Nephron (organoid): ENCODE results near the gene TOR1A.

ENCODE experiments used
- H3K27ac Mint-ChIP-seq, 3 experiments: 2 replicates each; pipeline ENCODE4 v1.8.0; 2020; ENCODE audit warnings: mixed read lengths in 3 of 3, mild to moderate bottlenecking in 2 of 3, moderate library complexity in 1 of 3
- H3K27me3 Mint-ChIP-seq: 2 replicates; pipeline ENCODE4 v1.8.0; 2021; ENCODE audit warnings: low read depth, mild to moderate bottlenecking, moderate library complexity, mixed read lengths
- H3K36me3 Mint-ChIP-seq: 2 replicates; pipeline ENCODE4 v1.8.0; 2020; ENCODE audit warnings: low read depth, mixed read lengths
- H3K4me1 Mint-ChIP-seq: 2 replicates; pipeline ENCODE4 v1.8.0; 2020; ENCODE audit warnings: mixed read lengths
- H3K4me3 Mint-ChIP-seq, 3 experiments: 2 replicates each; pipeline ENCODE4 v1.8.0; 2020; ENCODE audit warnings: mild to moderate bottlenecking in 3 of 3, mixed read lengths in 3 of 3, moderate library complexity in 2 of 3
- H3K9me3 Mint-ChIP-seq: 2 replicates; pipeline ENCODE4 v1.8.0; 2020; ENCODE audit warnings: mixed read lengths
- TF ChIP-seq, protein P1 (sequence below), 3 experiments: fragments of 200-600 bp; sonication (generic); IDR thresholded peaks; one replicate each; pipeline ENCODE4 v1.5.0; 2021; ENCODE audit warnings: antibody characterized with exemption in 3 of 3; ENCODE audit not compliant: unreplicated experiment in 3 of 3

The TOR1A gene, protein sequence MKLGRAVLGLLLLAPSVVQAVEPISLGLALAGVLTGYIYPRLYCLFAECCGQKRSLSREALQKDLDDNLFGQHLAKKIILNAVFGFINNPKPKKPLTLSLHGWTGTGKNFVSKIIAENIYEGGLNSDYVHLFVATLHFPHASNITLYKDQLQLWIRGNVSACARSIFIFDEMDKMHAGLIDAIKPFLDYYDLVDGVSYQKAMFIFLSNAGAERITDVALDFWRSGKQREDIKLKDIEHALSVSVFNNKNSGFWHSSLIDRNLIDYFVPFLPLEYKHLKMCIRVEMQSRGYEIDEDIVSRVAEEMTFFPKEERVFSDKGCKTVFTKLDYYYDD

DNA sequence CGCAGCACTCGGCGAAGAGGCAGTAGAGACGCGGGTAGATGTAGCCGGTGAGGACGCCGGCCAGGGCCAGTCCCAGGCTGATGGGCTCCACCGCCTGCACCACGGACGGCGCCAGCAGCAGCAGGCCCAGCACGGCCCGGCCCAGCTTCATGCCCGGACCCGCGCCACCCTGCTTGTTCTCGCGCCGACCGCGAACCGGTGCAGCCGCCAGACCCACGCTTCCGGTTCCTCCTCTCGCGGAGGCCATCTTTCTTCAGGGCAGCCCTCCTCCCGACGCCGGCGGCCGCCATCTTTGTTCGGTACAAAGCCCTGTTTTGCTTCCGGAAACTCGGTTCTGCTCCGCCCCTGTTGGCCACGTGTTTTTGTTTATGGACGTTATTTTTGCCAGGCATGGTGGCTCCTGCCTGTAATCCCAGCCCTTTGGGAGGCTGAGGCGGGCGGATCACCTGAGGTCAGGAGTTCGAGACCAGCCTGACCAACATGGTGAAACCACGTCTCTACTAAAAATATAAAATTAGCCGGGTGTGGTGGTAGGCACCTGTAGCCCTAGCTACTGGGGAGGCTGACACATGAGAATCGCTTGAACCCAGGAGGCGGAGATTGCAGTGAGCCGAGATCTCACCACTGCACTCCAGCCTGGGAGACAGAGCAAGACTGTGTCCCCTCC, at the start of gene TOR1A:
TOR1A (minus strand) TSS at position 202 of the 667 bp plus-strand sequence; CDS start at position 151, 51 bp downstream.
- Mint-ChIP-seq H3K9me3 (no peaks in the 10 kb centered on the region), H3K36me3 (peaks cover 14% of the 10 kb centered on the region), H3K27me3 (no peaks in the 10 kb centered on the region), H3K4me1 (peaks cover 9% of the 10 kb centered on the region), H3K4me3 (peak within 1 kb of the TSS; percentile 93 to 96 (median 96)), H3K27ac (peak within 1 kb of the TSS; percentile 40 to 92 (median 91))
- TF ChIP-seq, protein P1, sequence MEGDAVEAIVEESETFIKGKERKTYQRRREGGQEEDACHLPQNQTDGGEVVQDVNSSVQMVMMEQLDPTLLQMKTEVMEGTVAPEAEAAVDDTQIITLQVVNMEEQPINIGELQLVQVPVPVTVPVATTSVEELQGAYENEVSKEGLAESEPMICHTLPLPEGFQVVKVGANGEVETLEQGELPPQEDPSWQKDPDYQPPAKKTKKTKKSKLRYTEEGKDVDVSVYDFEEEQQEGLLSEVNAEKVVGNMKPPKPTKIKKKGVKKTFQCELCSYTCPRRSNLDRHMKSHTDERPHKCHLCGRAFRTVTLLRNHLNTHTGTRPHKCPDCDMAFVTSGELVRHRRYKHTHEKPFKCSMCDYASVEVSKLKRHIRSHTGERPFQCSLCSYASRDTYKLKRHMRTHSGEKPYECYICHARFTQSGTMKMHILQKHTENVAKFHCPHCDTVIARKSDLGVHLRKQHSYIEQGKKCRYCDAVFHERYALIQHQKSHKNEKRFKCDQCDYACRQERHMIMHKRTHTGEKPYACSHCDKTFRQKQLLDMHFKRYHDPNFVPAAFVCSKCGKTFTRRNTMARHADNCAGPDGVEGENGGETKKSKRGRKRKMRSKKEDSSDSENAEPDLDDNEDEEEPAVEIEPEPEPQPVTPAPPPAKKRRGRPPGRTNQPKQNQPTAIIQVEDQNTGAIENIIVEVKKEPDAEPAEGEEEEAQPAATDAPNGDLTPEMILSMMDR (IDR thresholded peaks at IDR 0.05; ENCODE audit: unreplicated experiment in 3 of 3) = no peak

DNA sequence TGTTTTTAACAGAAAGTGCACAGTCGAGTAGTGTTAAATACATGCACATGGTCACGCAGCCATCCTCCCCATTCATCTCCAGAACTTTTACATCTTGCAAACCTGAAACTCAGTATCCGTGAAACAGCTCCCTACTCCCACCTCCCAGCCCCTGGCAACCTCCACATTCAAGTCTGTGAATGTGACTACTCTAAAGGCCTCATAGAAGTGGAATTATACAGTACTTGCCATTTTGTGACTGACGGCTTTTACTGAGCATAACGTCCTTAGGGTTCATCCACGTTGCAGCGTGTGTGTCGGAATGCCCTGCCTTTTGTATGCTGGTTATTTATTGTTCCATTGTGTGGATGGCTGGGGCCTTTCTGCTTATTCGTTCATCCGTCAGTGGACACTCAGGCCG, 47.1 kb upstream of the TOR1A start:
- H3K9me3 Mint-ChIP-seq = no peaks in the 10 kb centered on the region
- H3K4me3 Mint-ChIP-seq = no peak overlapping the region
- H3K36me3 Mint-ChIP-seq = peaks cover 19% of the 10 kb centered on the region
- TF ChIP-seq, protein P1 (IDR thresholded peaks at IDR 0.05; ENCODE audit: unreplicated experiment in 3 of 3) = no peak
- peaks cover 9% of the 10 kb centered on the region for H3K4me1 Mint-ChIP-seq
- no peak overlapping the region for H3K27ac Mint-ChIP-seq
- no peaks in the 10 kb centered on the region for H3K27me3 Mint-ChIP-seq

DNA sequence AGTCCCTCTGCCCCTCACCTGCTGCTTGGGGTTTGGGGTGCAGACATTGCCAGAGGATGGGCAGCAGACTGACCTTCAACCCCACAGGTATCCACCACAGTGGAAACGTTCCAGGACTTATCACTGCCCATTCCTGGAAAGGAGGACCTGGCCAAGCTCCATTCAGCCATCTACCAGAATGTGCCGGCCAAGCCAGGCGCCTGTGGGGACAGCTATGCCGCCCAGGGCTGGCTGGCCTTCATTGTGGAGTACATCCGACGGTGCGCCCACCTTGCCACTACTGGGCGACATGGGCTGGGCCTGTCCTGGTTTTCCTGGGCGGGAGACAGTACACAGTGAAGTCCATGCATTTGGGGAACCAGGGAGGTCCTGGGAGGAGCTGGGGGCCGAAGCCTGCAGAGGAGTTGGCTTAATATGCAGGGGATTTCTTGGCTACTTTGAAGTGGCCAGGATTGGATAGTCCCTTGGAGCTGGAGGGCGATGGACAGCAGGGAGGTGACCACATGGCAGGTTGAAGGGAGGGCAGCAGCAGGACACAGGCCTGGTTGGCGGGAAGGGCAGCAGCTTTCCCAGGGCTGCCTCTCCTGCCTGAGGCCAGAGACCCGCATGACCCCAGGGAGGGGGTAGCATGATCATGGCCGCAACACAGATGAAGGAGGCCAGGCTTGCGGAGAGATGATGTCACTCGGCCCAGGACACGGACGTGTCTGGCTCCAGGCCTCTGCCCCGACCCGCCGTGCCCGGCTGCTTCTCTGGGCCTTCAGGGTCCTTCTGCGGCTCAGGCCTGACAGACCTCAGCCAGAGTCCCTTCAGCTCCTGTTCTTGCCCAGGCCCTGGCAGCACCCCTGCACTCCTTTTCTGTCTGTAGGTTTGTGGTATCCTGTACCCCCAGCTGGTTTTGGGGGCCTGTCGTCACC, 45.9 kb upstream of the TOR1A start:
- Mint-ChIP-seq H3K36me3 (peaks cover 26% of the 10 kb centered on the region), H3K27ac (no peak overlapping the region), H3K27me3 (no peaks in the 10 kb centered on the region), H3K4me3 (no peak overlapping the region), H3K4me1 (peaks cover 9% of the 10 kb centered on the region), H3K9me3 (no peaks in the 10 kb centered on the region)
- TF ChIP-seq, protein P1 (IDR thresholded peaks at IDR 0.05; ENCODE audit: unreplicated experiment in 3 of 3) = no peak

DNA sequence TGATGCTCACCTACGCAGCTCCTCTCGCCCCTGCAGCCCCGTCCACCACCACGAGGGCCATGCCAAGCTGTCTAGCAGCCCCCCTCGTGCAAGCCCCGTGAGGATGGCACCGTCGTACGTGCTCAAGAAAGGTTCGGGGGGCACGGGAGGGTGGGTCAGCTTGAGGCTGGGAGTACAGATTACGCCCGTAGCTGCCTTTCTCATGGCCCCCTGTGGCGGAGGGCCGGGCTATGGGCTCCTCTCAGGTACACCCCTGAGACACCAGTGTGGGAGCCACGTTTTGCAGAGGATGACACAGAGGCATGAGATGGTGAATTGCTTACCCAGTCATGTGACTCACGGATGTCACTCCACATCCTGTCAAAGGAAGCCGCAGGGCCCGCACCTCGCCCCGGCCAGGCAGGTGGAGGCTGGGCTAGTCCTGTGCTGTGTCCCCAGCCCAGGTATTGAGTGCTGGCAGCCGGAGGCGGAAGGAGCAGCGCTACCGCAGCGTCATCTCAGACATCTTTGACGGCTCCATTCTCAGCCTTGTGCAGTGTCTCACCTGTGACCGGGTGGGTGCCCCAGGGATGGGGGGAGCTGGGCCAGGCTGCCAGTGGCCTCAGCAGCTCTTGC, 45.0 kb upstream of the TOR1A start:
- TF ChIP-seq, protein P1 (IDR thresholded peaks at IDR 0.05; ENCODE audit: unreplicated experiment in 3 of 3) = no peak
- no peaks in the 10 kb centered on the region for H3K27me3 Mint-ChIP-seq
- H3K4me3 Mint-ChIP-seq = no peak overlapping the region

DNA sequence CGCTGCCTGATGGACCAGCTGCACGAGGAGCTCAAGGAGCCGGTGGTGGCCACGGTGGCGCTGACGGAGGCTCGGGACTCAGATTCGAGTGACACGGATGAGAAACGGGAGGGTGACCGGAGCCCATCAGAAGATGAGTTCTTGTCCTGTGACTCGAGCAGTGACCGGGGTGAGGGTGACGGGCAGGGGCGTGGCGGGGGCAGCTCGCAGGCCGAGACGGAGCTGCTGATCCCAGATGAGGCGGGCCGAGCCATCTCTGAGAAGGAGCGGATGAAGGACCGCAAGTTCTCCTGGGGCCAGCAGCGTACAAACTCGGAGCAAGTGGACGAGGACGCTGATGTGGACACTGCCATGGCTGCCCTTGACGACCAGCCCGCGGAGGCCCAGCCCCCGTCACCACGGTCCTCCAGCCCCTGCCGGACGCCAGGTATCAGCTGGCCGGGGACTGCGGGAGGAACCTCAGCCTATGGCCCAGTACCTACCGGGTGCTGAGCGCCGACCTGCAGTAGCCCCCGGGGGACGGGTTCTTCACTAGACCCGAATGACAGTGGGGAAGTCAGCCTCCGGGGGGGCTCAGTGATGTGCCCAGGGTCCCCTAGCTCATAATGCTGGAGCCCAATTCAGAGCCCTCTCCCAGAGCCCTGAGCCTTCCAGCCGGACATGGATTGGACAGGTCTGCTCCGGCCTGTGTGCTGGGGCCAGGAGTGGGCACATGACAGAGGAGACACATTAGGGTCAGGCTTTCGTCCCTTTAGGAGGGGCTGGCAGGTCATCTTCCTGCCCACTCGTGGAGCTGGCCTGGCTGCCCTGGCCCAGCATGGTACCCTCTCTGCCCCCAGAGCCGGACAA, 44.3 kb upstream of the TOR1A start:
- H3K27ac Mint-ChIP-seq = no peak overlapping the region
- TF ChIP-seq, protein P1 (IDR thresholded peaks at IDR 0.05; ENCODE audit: unreplicated experiment in 3 of 3) = no peak
- H3K27me3 Mint-ChIP-seq = peaks cover 5% of the 10 kb centered on the region
- H3K4me3 Mint-ChIP-seq = no peak overlapping the region
- H3K4me1 Mint-ChIP-seq = no peaks in the 10 kb centered on the region
- no peaks in the 10 kb centered on the region for H3K9me3 Mint-ChIP-seq
- H3K36me3 Mint-ChIP-seq = peaks cover 26% of the 10 kb centered on the region

More for the DNA sequence above, 45.0 kb upstream of the TOR1A start:
- H3K9me3 Mint-ChIP-seq = no peaks in the 10 kb centered on the region
- no peak overlapping the region for H3K27ac Mint-ChIP-seq
- H3K4me1 Mint-ChIP-seq = peaks cover 3% of the 10 kb centered on the region
- peaks cover 21% of the 10 kb centered on the region for H3K36me3 Mint-ChIP-seq
